ENCODE measurements around the gene MTERF2.

Gene MTERF2

DNA sequence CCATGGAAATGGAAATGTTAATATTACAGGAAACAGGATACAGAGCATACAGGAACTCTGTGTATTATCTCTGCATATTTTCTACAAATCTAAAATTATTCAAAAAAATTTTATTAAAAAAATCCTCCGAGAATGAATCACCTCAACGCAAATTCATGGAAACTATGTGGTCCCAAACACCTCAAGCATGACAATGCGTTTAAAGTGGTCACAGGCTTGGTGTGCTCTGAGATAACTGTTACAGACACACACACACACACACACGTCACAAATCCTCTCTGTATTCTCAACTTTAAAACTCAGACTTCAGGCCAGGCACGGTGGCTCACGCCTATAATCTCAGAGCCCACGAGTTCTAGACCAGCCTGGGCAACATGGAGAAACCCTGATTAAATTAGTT is 45.3 kb upstream of the MTERF2 start:
- no peak overlapping the region for H3K4me2 ChIP-seq (ENCODE audit: low read length)
- H2AFZ ChIP-seq (ENCODE audit: low read length), result no peak overlapping the region
- H3K4me3 ChIP-seq (ENCODE audit: low read depth, low read length, poor library complexity, severe bottlenecking), result no peak overlapping the region
- H3K27ac ChIP-seq (ENCODE audit: low read depth, low read length, poor library complexity, severe bottlenecking), result no peak overlapping the region
- H3K9me2 ChIP-seq (ENCODE audit: low read depth, low read length), result no peaks in the 10 kb centered on the region
- H3K27me3 ChIP-seq (ENCODE audit: insufficient read depth, low read length), result no peaks in the 10 kb centered on the region
- no peaks in the 10 kb centered on the region for H3K4me1 ChIP-seq (ENCODE audit: insufficient read depth, low read length, severe bottlenecking)
- H3F3A ChIP-seq (ENCODE audit: insufficient read depth, low read length), result no peaks in the 10 kb centered on the region
- H3K9me3 ChIP-seq (ENCODE audit: low read length), result no peaks in the 10 kb centered on the region
- TF ChIP-seq, protein P1, sequence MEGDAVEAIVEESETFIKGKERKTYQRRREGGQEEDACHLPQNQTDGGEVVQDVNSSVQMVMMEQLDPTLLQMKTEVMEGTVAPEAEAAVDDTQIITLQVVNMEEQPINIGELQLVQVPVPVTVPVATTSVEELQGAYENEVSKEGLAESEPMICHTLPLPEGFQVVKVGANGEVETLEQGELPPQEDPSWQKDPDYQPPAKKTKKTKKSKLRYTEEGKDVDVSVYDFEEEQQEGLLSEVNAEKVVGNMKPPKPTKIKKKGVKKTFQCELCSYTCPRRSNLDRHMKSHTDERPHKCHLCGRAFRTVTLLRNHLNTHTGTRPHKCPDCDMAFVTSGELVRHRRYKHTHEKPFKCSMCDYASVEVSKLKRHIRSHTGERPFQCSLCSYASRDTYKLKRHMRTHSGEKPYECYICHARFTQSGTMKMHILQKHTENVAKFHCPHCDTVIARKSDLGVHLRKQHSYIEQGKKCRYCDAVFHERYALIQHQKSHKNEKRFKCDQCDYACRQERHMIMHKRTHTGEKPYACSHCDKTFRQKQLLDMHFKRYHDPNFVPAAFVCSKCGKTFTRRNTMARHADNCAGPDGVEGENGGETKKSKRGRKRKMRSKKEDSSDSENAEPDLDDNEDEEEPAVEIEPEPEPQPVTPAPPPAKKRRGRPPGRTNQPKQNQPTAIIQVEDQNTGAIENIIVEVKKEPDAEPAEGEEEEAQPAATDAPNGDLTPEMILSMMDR (IDR thresholded peaks at IDR 0.05; ENCODE audit: low read length), result no peak
- TF ChIP-seq EZH2 (IDR thresholded peaks at IDR 0.05; ENCODE audit: borderline replicate concordance, low read length), result no peak
- no peaks in the 10 kb centered on the region for H3K79me2 ChIP-seq (ENCODE audit: insufficient read depth, low read length)
- no peaks in the 10 kb centered on the region for H3K36me3 ChIP-seq (ENCODE audit: insufficient read depth, low read length)
- no peak overlapping the region for H3K9ac ChIP-seq (ENCODE audit: low read length)
- no peaks in the 10 kb centered on the region for H4K20me1 ChIP-seq (ENCODE audit: insufficient read depth, low read length)

DNA sequence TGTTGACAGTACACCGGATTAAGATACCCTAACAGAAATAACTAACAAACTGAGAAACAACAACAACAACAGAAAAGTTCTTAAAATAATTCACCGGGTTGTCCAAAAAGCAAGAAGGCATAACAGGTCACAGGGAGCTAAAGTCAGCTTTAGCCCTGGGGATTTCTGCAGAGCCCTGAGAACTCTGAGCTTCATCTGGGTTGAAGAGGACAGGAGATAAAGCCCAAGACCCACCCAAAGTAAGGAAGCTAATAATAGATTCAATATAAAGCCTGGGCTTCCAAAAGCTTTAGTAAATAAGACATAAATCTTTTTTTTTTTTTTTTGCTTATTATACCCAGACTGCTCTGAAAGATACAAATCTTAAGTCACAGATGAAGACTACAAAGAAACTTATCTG is 44.1 kb upstream of the MTERF2 start:
- no peak for TF ChIP-seq EZH2 (IDR thresholded peaks at IDR 0.05; ENCODE audit: borderline replicate concordance, low read length)
- TF ChIP-seq, protein P1 (IDR thresholded peaks at IDR 0.05; ENCODE audit: low read length), result no peak
- no peak overlapping the region for H3K9ac ChIP-seq (ENCODE audit: low read length)
- no peaks in the 10 kb centered on the region for H3K9me3 ChIP-seq (ENCODE audit: low read length)
- no peak overlapping the region for H3K4me2 ChIP-seq (ENCODE audit: low read length)
- no peaks in the 10 kb centered on the region for H3K4me1 ChIP-seq (ENCODE audit: insufficient read depth, low read length, severe bottlenecking)
- H2AFZ ChIP-seq (ENCODE audit: low read length), result no peak overlapping the region
- no peaks in the 10 kb centered on the region for H3F3A ChIP-seq (ENCODE audit: insufficient read depth, low read length)
- H3K79me2 ChIP-seq (ENCODE audit: insufficient read depth, low read length), result no peaks in the 10 kb centered on the region
- H3K36me3 ChIP-seq (ENCODE audit: insufficient read depth, low read length), result no peaks in the 10 kb centered on the region
- no peak overlapping the region for H3K27ac ChIP-seq (ENCODE audit: low read depth, low read length, poor library complexity, severe bottlenecking)
- H4K20me1 ChIP-seq (ENCODE audit: insufficient read depth, low read length), result no peaks in the 10 kb centered on the region
- no peaks in the 10 kb centered on the region for H3K9me2 ChIP-seq (ENCODE audit: low read depth, low read length)
- no peak overlapping the region for H3K4me3 ChIP-seq (ENCODE audit: low read depth, low read length, poor library complexity, severe bottlenecking)
- H3K27me3 ChIP-seq (ENCODE audit: insufficient read depth, low read length), result no peaks in the 10 kb centered on the region

DNA sequence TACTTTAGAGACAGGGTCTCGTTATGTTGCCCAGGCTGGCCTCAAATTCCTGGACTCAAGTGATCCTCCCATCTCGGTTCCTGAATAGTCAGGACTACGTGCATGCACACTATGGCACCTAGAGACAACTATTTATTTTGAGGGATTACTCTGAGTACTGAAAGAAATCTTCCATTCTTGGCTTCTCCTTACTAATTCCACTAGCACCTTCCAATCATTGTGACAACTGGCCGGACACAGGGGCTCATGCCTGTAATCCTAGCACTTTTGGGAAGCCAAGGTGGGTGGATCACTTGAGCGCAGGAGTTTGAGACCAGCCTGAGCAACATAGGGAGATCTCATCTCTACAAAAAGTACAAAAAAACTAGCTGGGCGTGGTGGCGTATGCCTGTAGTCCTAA is 42.1 kb upstream of the MTERF2 start:
- no peaks in the 10 kb centered on the region for H3K79me2 ChIP-seq (ENCODE audit: insufficient read depth, low read length)
- H3K4me1 ChIP-seq (ENCODE audit: insufficient read depth, low read length, severe bottlenecking), result no peaks in the 10 kb centered on the region
- no peak overlapping the region for H2AFZ ChIP-seq (ENCODE audit: low read length)
- no peaks in the 10 kb centered on the region for H3K36me3 ChIP-seq (ENCODE audit: insufficient read depth, low read length)
- H3K9ac ChIP-seq (ENCODE audit: low read length), result no peak overlapping the region
- H3K27ac ChIP-seq (ENCODE audit: low read depth, low read length, poor library complexity, severe bottlenecking), result no peak overlapping the region
- no peaks in the 10 kb centered on the region for H4K20me1 ChIP-seq (ENCODE audit: insufficient read depth, low read length)
- H3K4me2 ChIP-seq (ENCODE audit: low read length), result no peak overlapping the region
- no peaks in the 10 kb centered on the region for H3K9me2 ChIP-seq (ENCODE audit: low read depth, low read length)
- H3K4me3 ChIP-seq (ENCODE audit: low read depth, low read length, poor library complexity, severe bottlenecking), result no peak overlapping the region
- no peaks in the 10 kb centered on the region for H3F3A ChIP-seq (ENCODE audit: insufficient read depth, low read length)
- H3K9me3 ChIP-seq (ENCODE audit: low read length), result no peaks in the 10 kb centered on the region
- TF ChIP-seq, protein P1 (IDR thresholded peaks at IDR 0.05; ENCODE audit: low read length), result no peak
- no peak for TF ChIP-seq EZH2 (IDR thresholded peaks at IDR 0.05; ENCODE audit: borderline replicate concordance, low read length)
- no peaks in the 10 kb centered on the region for H3K27me3 ChIP-seq (ENCODE audit: insufficient read depth, low read length)
